Dermis blood vessel endothelial cell (primary cell): ENCODE results near the gene RXRB. TPM values are rescaled to one million over a fixed set of nuclear protein-coding genes. Genes with fewer than 3 reads are reported as not detected.
A peak's percentile ranks its signal among the peaks of the same experiment; 100 is the strongest.
"Not testable (repeated sequence)": the region's sequence is repeated elsewhere in the genome, so short reads cannot be mapped to it uniquely, and the experiment has no call there.

Experiments
- DNase-seq: peaks from one replicate; pipeline ENCODE4 v3.0.0; 2010
- total RNA-seq: library from RNA; depleted of rRNA; stranded (reverse); fragments of >200 nt; gene quantifications from 2 replicates; pipeline ENCODE4 v1.2.3, GENCODE V29; 2014

The RXRB gene
- 26.6 and 27.9 TPM in 2 replicates for total RNA-seq

- peak; percentile 100 for DNase-seq
Observed at GRCh38 chr6:33200219-33201146, at the start of gene RXRB, which contains the start of gene SLC39A7. TSS of gene RXRB (minus strand) at chr6:33200665. CDS start at chr6:33200476, 189 bp downstream. TSS of gene SLC39A7 (plus strand) at chr6:33200867. CDS start at chr6:33201246, 379 bp downstream.

GRCh38 chr6:33249732-33250630 is 49.5 kb upstream of the RXRB start:
- DNase-seq, result peak; percentile 50

- peak; percentile 99 for DNase-seq
Observed at GRCh38 chr6:33248932-33249731, 48.7 kb upstream of the RXRB start.

- DNase-seq, result no peak
Observed at GRCh38 chr6:33248643-33248931, 48.1 kb upstream of the RXRB start.

GRCh38 chr6:33247977-33248642 is 47.6 kb upstream of the RXRB start:
- DNase-seq, result peak; percentile 92

- no peak for DNase-seq
Observed at GRCh38 chr6:33243476-33243875, 43.0 kb upstream of the RXRB start.

- DNase-seq, result no peak
Observed at GRCh38 chr6:33241968-33242367, 41.5 kb upstream of the RXRB start.

GRCh38 chr6:33237741-33238140 is 37.3 kb upstream of the RXRB start:
- DNase-seq, result no peak

GRCh38 chr6:33236852-33237251 is 36.4 kb upstream of the RXRB start:
- DNase-seq, result no peak

GRCh38 chr6:33236328-33236727 is 35.9 kb upstream of the RXRB start:
- DNase-seq, result no peak

- no peak for DNase-seq
Observed at GRCh38 chr6:33235221-33235634, 34.8 kb upstream of the RXRB start.

GRCh38 chr6:33226503-33227120 is 26.1 kb upstream of the RXRB start:
- DNase-seq, result not testable (repeated sequence)

- no peak for DNase-seq
Observed at GRCh38 chr6:33217681-33218080, 17.2 kb upstream of the RXRB start.

- DNase-seq, result no peak
Observed at GRCh38 chr6:33217246-33217645, 16.8 kb upstream of the RXRB start.

GRCh38 chr6:33216117-33216649 is 15.7 kb upstream of the RXRB start:
- no peak for DNase-seq

GRCh38 chr6:33215271-33216116 is 15.0 kb upstream of the RXRB start:
- no peak for DNase-seq

GRCh38 chr6:33213989-33214335 is 13.5 kb upstream of the RXRB start:
- no peak for DNase-seq

- no peak for DNase-seq
Observed at GRCh38 chr6:33213166-33213988, 12.9 kb upstream of the RXRB start.

- DNase-seq, result no peak
Observed at GRCh38 chr6:33212857-33213165, 12.3 kb upstream of the RXRB start.
